ENCODE results near the gene R3HDM1. TPM values are rescaled to one million over a fixed set of nuclear protein-coding genes. Genes with fewer than 3 reads are reported as not detected.
"Not testable (repeated sequence)": the region's sequence is repeated elsewhere in the genome, so short reads cannot be mapped to it uniquely, and the experiment has no call there.

R3HDM1 gene
- total RNA-seq, 2 experiments from 2014 or later: 68.1 to 70.6 TPM

- no peak for DNase-seq
- no peaks in the 10 kb centered on the region for H3K9me3 Mint-ChIP-seq
- H3K4me3 Mint-ChIP-seq: no peak overlapping the region
- no peak overlapping the region for H3K27ac Mint-ChIP-seq
- peaks cover 15% of the 10 kb centered on the region for H3K4me1 Mint-ChIP-seq
- H3K27me3 Mint-ChIP-seq: no peaks in the 10 kb centered on the region
- H3K36me3 Mint-ChIP-seq: peaks cover 29% of the 10 kb centered on the region
Measured at GRCh38 chr2:135694711-135695110, 163.4 kb downstream of the R3HDM1 start.

- Mint-ChIP-seq H3K27me3 (no peaks in the 10 kb centered on the region), H3K36me3 (peaks cover 25% of the 10 kb centered on the region), H3K4me3 (no peak overlapping the region), H3K4me1 (peaks cover 8% of the 10 kb centered on the region), H3K9me3 (no peaks in the 10 kb centered on the region), H3K27ac (no peak overlapping the region)
- DNase-seq: no peak
Measured at GRCh38 chr2:135698838-135699237, 167.6 kb downstream of the R3HDM1 start.

GRCh38 chr2:135701442-135701841, 170.2 kb downstream of the R3HDM1 start:
- Mint-ChIP-seq H3K4me3 (no peak overlapping the region), H3K36me3 (peaks cover 4% of the 10 kb centered on the region), H3K4me1 (no peaks in the 10 kb centered on the region), H3K27me3 (no peaks in the 10 kb centered on the region), H3K27ac (no peak overlapping the region), H3K9me3 (no peaks in the 10 kb centered on the region)
- DNase-seq: no peak

GRCh38 chr2:135703300-135703699, 172.0 kb downstream of the R3HDM1 start:
- Mint-ChIP-seq H3K9me3 (no peaks in the 10 kb centered on the region), H3K4me1 (no peaks in the 10 kb centered on the region), H3K27me3 (no peaks in the 10 kb centered on the region), H3K27ac (no peak overlapping the region), H3K4me3 (no peak overlapping the region), H3K36me3 (no peaks in the 10 kb centered on the region)
- no peak for DNase-seq

GRCh38 chr2:135704075-135704474, 172.8 kb downstream of the R3HDM1 start:
- not testable (repeated sequence) for H3K36me3 Mint-ChIP-seq, H3K4me1 Mint-ChIP-seq, H3K27me3 Mint-ChIP-seq, H3K9me3 Mint-ChIP-seq, H3K27ac Mint-ChIP-seq, DNase-seq, H3K4me3 Mint-ChIP-seq

GRCh38 chr2:135708159-135708558, 176.9 kb downstream of the R3HDM1 start:
- no peak for DNase-seq
- H3K4me3 Mint-ChIP-seq: no peak overlapping the region
- no peaks in the 10 kb centered on the region for H3K27me3 Mint-ChIP-seq
- H3K9me3 Mint-ChIP-seq: no peaks in the 10 kb centered on the region
- H3K36me3 Mint-ChIP-seq: peaks cover 2% of the 10 kb centered on the region
- no peaks in the 10 kb centered on the region for H3K4me1 Mint-ChIP-seq
- H3K27ac Mint-ChIP-seq: no peak overlapping the region

- H3K27me3 Mint-ChIP-seq: no peaks in the 10 kb centered on the region
- DNase-seq: peak; percentile 60
- no peaks in the 10 kb centered on the region for H3K4me1 Mint-ChIP-seq
- no peak overlapping the region for H3K27ac Mint-ChIP-seq
- H3K4me3 Mint-ChIP-seq: no peak overlapping the region
- H3K9me3 Mint-ChIP-seq: no peaks in the 10 kb centered on the region
- peaks cover 2% of the 10 kb centered on the region for H3K36me3 Mint-ChIP-seq
Measured at GRCh38 chr2:135709992-135710391, 178.7 kb downstream of the R3HDM1 start.

- H3K36me3 Mint-ChIP-seq: peaks cover 12% of the 10 kb centered on the region
- not testable (repeated sequence) for H3K4me3 Mint-ChIP-seq, H3K4me1 Mint-ChIP-seq, H3K27me3 Mint-ChIP-seq, H3K9me3 Mint-ChIP-seq, DNase-seq, H3K27ac Mint-ChIP-seq
Measured at GRCh38 chr2:135715086-135715485, 183.8 kb downstream of the R3HDM1 start.

GRCh38 chr2:135728064-135728743, 196.9 kb downstream of the R3HDM1 start:
- H3K27me3 Mint-ChIP-seq: no peaks in the 10 kb centered on the region
- H3K4me3 Mint-ChIP-seq: no peak overlapping the region
- H3K9me3 Mint-ChIP-seq: no peaks in the 10 kb centered on the region
- no peak overlapping the region for H3K27ac Mint-ChIP-seq
- H3K36me3 Mint-ChIP-seq: peaks cover 6% of the 10 kb centered on the region
- DNase-seq: no peak
- H3K4me1 Mint-ChIP-seq: peaks cover 13% of the 10 kb centered on the region

GRCh38 chr2:135732561-135732960, 201.3 kb downstream of the R3HDM1 start:
- Mint-ChIP-seq H3K36me3 (no peaks in the 10 kb centered on the region), H3K27ac (peak overlapping the region; percentile 1), H3K9me3 (no peaks in the 10 kb centered on the region), H3K4me1 (peaks cover 18% of the 10 kb centered on the region), H3K4me3 (no peak overlapping the region), H3K27me3 (no peaks in the 10 kb centered on the region)
- DNase-seq: no peak

GRCh38 chr2:135733045-135733444, 201.8 kb downstream of the R3HDM1 start:
- Mint-ChIP-seq H3K4me1 (peaks cover 18% of the 10 kb centered on the region), H3K4me3 (no peak overlapping the region), H3K27me3 (no peaks in the 10 kb centered on the region), H3K9me3 (no peaks in the 10 kb centered on the region), H3K27ac (peak overlapping the region; percentile 1), H3K36me3 (no peaks in the 10 kb centered on the region)
- DNase-seq: no peak

- Mint-ChIP-seq H3K4me1 (peaks cover 16% of the 10 kb centered on the region), H3K9me3 (peaks cover 1% of the 10 kb centered on the region), H3K4me3 (no peak overlapping the region), H3K36me3 (peaks cover 2% of the 10 kb centered on the region), H3K27ac (no peak overlapping the region), H3K27me3 (no peaks in the 10 kb centered on the region)
- no peak for DNase-seq
Measured at GRCh38 chr2:135736546-135736945, 205.3 kb downstream of the R3HDM1 start.

GRCh38 chr2:135740206-135740605, 208.9 kb downstream of the R3HDM1 start:
- H3K4me1 Mint-ChIP-seq: peaks cover 19% of the 10 kb centered on the region
- H3K27ac Mint-ChIP-seq: no peak overlapping the region
- no peak for DNase-seq
- peaks cover 17% of the 10 kb centered on the region for H3K36me3 Mint-ChIP-seq
- no peak overlapping the region for H3K4me3 Mint-ChIP-seq
- H3K27me3 Mint-ChIP-seq: no peaks in the 10 kb centered on the region
- H3K9me3 Mint-ChIP-seq: peaks cover 1% of the 10 kb centered on the region

- Mint-ChIP-seq H3K9me3 (peaks cover 1% of the 10 kb centered on the region), H3K27ac (peak overlapping the region; percentile 98), H3K4me3 (peak overlapping the region; percentile 97), H3K4me1 (peaks cover 23% of the 10 kb centered on the region), H3K27me3 (no peaks in the 10 kb centered on the region), H3K36me3 (peaks cover 18% of the 10 kb centered on the region)
- DNase-seq: no peak
Measured at GRCh38 chr2:135741043-135741394, 209.7 kb downstream of the R3HDM1 start.

- H3K27ac Mint-ChIP-seq: peak within 1 kb of the TSS; percentile 98
- peaks cover 1% of the 10 kb centered on the region for H3K9me3 Mint-ChIP-seq
- peak; percentile 94 for DNase-seq
- peaks cover 23% of the 10 kb centered on the region for H3K36me3 Mint-ChIP-seq
- H3K27me3 Mint-ChIP-seq: no peaks in the 10 kb centered on the region
- peak within 1 kb of the TSS; percentile 97 for H3K4me3 Mint-ChIP-seq
- peaks cover 29% of the 10 kb centered on the region for H3K4me1 Mint-ChIP-seq
Measured at GRCh38 chr2:135741395-135742324, 210.4 kb downstream of the R3HDM1 start, which contains the start of gene UBXN4. Gene UBXN4 (plus strand): TSS chr2:135741855. CDS start chr2:135741930, 75 bp downstream.
